ENCODE results near the gene SPATA22.
"Not testable (repeated sequence)": the region's sequence is repeated elsewhere in the genome, so short reads cannot be mapped to it uniquely, and the experiment has no call there.

Gene SPATA22

DNA sequence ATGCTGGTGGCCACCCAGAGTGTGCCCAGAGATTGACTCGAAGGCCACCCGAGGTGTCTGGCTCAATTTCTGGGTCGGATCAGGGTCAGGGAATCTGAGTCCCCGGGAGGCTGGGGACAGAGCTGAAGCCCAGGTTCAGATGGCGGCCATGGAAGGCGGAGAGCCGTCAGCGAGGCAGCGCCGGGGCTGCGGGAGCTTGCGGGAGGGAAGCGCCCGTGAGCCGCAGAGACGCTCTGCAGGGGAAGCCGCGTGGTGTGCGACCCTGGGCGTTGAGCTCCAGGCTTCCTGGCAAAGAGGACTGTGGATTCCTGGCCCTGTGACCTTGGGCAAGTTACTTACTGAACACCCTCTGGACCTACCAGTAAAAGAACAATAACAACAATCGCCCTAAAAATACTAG is 518 bp upstream of the SPATA22 start:
- DNase-seq = no peak

DNA sequence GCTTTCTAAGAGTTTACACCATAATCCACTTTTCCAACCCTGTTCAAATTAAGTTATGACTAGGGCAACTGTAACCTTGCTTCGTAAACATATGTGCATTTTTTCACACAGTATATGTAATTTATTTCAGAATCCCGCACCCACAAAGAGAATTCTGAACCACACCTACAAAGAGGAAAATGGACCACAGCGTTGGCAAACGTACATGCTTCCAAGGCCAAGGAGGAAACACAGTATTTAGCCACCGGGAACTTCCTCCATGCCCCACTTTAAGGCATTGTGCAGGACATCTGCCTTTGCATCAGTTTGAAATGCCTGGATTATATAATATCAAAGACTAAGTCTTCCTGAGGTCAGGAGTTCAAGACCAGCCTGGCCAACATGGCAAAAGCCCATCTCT is 2.1 kb downstream of the SPATA22 start:
- no peak for DNase-seq

DNA sequence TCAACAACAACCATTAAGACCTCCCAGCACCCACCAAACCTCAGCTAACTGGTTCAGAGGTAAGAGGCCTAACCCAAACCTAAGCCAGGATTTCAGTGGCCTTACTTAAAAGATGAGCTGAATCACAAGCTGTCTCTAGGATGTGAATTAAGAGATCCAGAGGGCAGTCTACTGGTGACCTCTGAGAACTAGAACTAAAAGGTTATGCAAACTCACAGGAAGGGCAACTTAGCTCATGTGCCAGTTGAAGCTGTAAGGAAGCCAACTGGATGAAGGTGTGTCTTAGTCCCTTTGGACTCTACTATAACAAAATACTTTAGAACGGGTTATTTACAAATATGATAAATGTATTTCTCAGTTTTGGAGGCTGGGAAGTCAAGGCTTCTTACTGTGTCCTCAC is 5.3 kb downstream of the SPATA22 start:
- DNase-seq = not testable (repeated sequence)

DNA sequence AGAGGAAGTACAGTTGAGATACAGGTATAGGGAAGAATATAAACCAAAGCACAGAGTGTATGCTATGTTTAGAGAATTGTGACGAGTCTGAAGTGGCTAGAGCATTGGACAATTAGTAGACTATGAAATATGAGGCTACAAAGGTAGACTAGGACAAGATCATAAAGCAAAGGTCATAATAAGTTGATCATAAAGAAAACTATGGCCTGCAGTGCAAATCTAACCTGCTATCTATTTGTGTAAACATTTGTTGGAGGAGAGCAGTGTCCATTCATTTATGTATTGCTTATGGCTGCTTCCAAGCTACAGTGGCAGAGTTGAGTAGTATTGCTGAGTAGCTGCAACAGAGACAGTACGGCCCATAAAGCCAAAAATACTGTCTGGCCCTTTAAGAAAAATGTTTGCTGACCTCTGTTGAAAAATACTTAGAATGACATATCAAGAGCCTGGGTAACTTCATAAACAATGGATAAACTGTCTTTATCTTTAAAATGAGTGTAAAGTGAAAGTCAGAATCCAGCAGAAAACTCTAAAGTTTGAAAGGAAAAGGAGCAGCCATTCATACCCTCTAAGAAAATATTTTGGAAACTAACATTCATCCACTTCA is 23.5 kb downstream of the SPATA22 start:
- no peak for DNase-seq

DNA sequence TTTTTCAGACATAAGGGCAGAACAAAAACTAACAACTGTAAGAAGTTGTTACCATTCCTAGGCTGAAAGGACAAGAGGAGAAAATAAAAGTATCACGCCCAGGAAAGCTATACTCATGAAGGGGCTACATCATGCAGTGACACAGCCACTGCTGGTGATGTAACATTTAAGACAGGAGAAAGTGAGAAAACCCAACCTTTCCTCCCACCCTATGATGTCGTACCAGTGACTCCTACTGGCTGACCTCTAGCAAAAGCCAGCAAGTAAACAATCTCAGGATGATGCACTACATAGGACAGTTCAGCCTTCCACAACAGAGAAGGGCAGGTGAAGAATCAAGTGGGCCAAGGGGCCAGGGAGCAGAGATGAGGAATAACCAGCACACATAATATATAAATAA is 24.0 kb downstream of the SPATA22 start:
- no peak for DNase-seq

DNA sequence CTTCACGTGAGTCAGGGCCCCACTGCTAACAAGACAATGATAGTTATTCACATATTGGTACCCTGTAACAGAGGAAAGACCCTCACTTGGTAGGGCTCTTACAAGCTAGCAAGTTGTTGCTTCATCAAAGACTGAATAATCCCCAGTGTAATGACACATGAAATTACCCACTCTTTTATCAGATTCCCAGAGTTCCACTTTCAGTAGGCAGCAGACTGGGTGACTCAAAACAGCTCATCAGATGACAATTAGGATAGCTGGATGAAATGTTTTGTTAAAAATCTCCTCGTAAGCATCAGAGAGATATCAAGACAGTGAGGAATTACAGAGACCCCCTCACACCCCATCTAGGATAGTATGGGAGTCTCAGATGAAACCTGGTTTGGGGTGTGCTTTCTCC is 31.2 kb downstream of the SPATA22 start:
- no peak for DNase-seq

DNA sequence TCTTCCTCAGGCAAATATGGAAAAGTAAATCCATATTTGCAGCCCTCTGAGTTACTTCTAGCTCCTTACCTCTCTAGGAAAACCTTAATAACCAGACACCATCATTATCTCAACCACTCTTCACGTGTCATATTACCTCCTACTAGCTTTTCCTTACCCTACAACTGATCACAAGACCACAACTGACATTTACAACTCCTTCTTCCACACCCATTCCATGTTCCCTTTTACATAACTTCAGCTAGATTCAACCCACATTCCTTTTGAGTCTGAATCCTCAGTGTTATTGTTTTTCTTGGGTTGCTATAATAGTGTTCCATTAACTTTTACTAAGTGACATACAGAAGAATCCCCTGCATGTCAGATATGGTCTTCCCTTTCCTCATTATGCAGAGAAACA is 33.3 kb downstream of the SPATA22 start:
- DNase-seq = no peak

DNA sequence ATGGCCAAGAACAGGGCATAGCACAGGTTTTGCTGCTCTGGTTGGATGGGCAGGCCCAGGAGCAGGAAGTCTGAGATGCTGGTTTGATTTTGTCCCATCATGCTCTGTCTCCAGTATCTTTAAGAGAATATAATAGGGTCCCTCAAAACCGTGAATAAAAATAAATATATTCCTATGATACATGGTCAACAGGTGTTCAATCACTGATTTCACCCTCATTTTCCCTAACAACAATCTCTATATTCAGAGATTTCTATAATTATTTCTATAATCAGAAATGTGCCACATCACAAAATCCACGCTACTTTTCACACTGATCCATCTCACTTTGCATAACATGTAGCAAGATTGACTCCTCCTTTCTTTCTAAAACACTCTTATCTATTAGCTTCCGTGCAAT is 37.9 kb downstream of the SPATA22 start, which contains the start of gene OR1E2:
OR1E2 (minus strand) TSS at position 101 of the 400 bp plus-strand sequence; CDS start at position 101, 0 bp downstream.
- no peak for DNase-seq

DNA sequence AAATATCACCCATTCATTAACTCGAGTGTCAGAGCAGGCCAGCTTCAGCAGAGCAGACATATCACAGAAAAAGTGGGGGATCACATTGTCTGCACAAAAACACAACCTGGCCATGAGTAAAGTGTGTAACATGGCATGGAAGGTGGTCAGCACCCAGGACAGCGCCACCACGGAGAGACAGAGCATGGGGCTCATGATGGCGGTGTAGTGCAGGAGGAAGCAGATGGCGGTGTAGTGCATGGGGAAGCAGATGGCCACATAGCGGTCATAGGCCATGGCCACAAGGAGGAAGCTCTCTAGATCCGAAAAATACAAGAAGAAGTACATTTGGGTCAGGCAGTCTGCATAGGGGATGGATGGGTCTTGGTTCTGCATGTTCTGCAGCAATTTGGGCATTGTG is 38.4 kb downstream of the SPATA22 start:
- DNase-seq = not testable (repeated sequence)

DNA sequence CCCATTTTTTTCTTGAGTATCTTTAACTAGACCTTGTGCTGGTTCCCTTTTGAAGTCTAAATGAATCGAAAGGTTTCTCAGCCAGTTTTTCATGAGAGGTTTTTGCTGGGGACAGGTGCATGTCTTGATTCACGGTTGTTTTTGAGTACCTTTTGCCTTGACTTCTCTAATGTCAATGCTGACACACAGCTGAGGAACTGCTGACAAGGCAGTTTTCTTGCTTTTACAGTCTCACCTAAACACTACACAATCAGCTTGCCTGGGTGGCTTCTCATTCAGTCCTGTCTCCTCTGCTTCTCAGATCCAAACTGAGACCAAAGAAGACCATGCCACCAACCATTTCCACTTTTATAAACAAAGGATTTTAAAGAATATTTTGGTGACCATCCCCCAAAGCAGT is 53.4 kb downstream of the SPATA22 start:
- no peak for DNase-seq

DNA sequence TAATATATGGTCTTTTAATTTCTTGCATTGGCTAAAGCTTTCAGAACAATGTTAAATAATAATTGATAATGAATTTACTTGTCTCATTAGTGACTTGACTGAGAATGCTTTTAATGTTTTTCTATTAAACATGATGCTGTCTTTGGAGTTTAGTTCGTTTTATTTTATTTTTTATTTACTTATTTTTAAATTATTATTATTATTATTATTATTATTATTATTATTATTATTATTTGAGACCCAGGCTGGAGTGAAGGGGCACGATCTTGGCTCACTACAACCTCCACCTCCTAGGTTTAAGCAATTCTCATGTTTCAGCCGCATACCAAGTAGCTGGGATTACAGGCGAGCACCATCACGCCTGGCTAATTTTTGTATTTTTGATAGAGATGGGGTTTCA is 56.0 kb downstream of the SPATA22 start:
- DNase-seq = no peak

DNA sequence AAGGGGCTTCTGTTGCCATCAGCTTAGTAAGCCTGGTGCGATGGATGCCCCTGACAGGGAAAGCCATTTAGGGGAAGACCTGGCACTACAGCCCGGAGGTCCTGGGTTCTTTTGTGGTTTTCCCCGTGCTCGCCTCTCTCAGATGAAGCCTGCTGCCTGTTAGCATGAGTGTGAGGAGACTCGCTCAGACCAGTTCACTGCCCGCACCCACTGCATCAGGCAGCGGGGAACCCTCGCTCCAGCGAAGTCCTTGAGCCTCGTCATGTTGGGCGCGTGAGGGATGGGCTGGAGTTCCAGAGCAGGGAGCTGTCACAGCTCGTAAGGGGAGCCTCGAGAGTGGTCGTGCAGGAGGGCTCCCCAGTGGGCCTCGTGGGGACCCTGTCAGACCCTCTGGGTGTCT is 59.4 kb downstream of the SPATA22 start:
- not testable (repeated sequence) for DNase-seq

DNA sequence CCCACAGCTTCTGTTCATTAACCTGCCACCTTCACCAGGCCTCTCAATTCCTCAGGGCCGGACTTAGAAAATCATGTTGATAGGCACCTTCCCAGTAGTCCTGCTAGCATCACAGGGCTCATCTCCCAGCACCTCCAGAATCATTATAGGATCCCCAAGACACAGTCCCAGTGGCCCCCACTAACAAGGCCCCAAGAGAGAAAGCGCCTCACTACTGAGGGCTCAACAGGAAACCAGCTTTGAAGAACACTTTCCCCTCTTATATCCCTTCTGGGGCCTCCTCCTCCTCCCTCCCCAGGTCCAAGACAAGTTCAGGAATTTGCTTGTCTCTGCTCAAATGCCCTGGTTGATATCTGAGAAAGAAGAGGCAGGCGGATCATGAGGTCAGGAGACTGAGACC is 60.5 kb downstream of the SPATA22 start, which contains the start of gene OR3A3:
OR3A3 (plus strand) TSS at position 301 of the 400 bp plus-strand sequence.
- DNase-seq = no peak

DNA sequence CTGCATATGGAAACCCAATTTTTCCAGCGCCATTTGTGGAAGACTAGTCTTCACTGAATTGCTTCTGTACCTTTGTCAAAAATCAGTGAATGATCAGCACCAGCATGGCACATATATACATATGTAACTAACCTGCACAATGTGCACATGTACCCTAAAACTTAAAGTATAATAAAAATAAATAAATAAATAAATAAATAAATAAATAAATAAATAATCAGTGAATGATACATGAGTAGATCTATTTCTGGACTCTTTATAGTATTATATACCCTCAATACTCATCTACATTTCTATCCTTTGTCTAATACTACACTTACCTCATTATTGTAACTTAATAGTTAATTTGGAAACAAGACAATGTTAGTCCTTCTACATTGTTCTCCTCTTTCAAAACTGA is 67.8 kb downstream of the SPATA22 start:
- DNase-seq = not testable (repeated sequence)

DNA sequence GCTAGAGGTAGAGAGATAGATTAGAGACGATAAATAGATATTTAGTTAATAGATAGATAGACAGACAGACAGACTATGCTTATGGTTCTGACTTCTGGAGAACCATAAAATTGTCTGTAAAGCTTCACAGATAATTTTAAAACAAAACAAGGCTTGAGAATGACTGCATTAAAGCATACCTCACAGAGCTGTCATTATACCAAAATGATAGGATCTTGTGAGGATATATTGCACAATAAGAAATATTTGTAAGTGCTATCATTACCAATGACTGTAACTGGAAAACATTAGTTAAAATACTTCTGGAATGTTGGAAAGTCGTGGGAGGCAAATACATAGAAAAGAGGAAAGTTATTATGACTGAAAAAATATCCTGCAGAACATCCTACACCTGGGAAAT is 69.8 kb downstream of the SPATA22 start:
- DNase-seq = no peak

DNA sequence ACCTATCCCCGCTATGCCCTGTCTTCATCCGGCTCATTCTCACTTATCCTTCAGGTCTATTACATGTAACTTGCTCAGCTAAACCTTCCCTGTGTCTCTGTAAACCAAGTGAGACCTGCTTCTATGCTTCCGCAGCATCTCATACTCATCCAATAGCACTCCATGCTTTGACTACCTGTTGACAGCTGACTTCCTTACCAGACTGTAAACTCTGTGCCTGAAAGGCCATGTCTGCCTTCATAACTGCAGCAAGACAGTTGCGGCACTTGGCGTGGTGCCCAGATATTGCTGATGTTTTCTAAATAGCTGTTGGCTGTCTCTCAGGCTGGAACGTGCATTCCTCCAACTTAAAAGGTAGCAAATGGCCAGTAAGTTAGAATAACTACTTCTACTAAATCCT is 71.6 kb downstream of the SPATA22 start:
- no peak for DNase-seq

DNA sequence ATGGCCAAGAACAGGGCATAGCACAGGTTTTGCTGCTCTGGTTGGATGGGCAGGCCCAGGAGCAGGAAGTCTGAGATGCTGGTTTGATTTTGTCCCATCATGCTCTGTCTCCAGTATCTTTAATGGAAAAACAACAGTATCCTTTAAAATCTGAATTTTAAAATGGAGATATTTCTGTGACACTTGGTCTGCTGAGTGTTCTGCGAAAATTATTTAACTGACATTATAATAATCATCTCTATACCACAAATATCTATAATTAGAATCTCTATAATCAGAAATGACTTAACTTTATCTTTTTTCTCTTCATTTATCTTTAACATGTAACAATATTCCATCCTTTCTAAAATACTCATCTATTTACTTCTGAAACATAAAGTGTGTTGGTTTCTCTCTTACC is 73.3 kb downstream of the SPATA22 start, which contains the start of gene OR1E1:
OR1E1 (minus strand) TSS at position 101 of the 400 bp plus-strand sequence; CDS start at position 101, 0 bp downstream.
- DNase-seq = no peak

DNA sequence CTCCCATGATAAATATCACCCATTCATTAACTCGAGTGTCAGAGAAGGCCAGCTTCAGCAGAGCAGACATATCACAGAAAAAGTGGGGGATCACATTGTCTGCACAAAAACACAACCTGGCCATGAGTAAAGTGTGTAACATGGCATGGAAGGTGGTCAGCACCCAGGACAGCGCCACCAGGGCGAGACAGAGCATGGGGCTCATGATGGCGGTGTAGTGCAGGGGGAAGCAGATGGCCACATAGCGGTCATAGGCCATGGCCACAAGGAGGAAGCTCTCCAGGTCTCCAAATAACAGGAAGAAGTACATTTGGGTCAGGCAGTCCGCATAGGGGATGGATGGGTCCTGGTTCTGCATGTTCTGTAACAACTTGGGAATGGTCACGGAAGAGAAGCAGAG is 73.8 kb downstream of the SPATA22 start:
- not testable (repeated sequence) for DNase-seq

All from DMS79 (cell line).